GM12873 (cell line): Measurements from ENCODE around the gene ETV6.

ENCODE experiments used
- CTCF ChIP-seq: IDR thresholded peaks from 2 replicates; pipeline ENCODE4 v1.5.1; 2012; ENCODE audit warnings: low read depth, mild to moderate bottlenecking, moderate library complexity, low read length, control low read depth; ENCODE audit not compliant: insufficient read depth; ENCODE audit errors: missing control alignments

Gene ETV6

GRCh38 chr12:11863478-11863906 lies 214.0 kb downstream of the ETV6 start:
- TF ChIP-seq CTCF: no peak

GRCh38 chr12:11863988-11864387 lies 214.5 kb downstream of the ETV6 start:
- no peak for TF ChIP-seq CTCF

- TF ChIP-seq CTCF: no peak
Measured at GRCh38 chr12:11865824-11866223, 216.3 kb downstream of the ETV6 start.

GRCh38 chr12:11868027-11868426 lies 218.6 kb downstream of the ETV6 start:
- no peak for TF ChIP-seq CTCF

- no peak for TF ChIP-seq CTCF
Measured at GRCh38 chr12:11869406-11869805, 219.9 kb downstream of the ETV6 start.

GRCh38 chr12:11870041-11870451 lies 220.6 kb downstream of the ETV6 start:
- no peak for TF ChIP-seq CTCF

- TF ChIP-seq CTCF: no peak
Measured at GRCh38 chr12:11872055-11872454, 222.6 kb downstream of the ETV6 start.
